Stimulated activated effector memory CD8-positive, alpha-beta T cell treated with anti-CD3 and anti-CD28 coated beads, Interleukin-12 subunit alpha, Interleukin-12 subunit beta, amount 100 ng/mL, for 72 hours (primary cell): Measurements from ENCODE around the gene NETO2.
A peak's percentile ranks its signal among the peaks of the same experiment; 100 is the strongest.

Experiments used
- ATAC-seq: fragments of 150-1000 bp; cut with Tn5 transposase; 2 replicates; pipeline ENCODE4 v1.10.0; 2021
- DNase-seq, 2 donors: peaks; one replicate each; pipeline ENCODE4 v3.0.0; 2021 to 2022; ENCODE audit warnings: low spot score in 2 of 2
- H3K27ac Mint-ChIP-seq: one replicate; pipeline ENCODE4 v1.8.0; 2022; ENCODE audit warnings: mild to moderate bottlenecking, mixed read lengths
- H3K36me3 Mint-ChIP-seq: one replicate; pipeline ENCODE4 v1.8.0; 2022; ENCODE audit warnings: mild to moderate bottlenecking, mixed read lengths
- H3K4me1 Mint-ChIP-seq: one replicate; pipeline ENCODE4 v1.8.0; 2022; ENCODE audit warnings: mixed read lengths
- H3K4me3 Mint-ChIP-seq: one replicate; pipeline ENCODE4 v1.8.0; 2022; ENCODE audit warnings: mild to moderate bottlenecking, mixed read lengths
- H3K9me3 Mint-ChIP-seq: one replicate; pipeline ENCODE4 v1.8.0; 2022; ENCODE audit warnings: mixed read lengths

NETO2 gene

GRCh38 chr16:47047524-47048203, 96.1 kb downstream of the NETO2 start:
- Mint-ChIP-seq H3K4me3 (no peak overlapping the region), H3K36me3 (peaks cover 6% of the 10 kb centered on the region), H3K4me1 (peaks cover 18% of the 10 kb centered on the region), H3K9me3 (no peaks in the 10 kb centered on the region), H3K27ac (no peak overlapping the region)
- ATAC-seq (no peak), DNase-seq (no peak)

GRCh38 chr16:47046726-47047523, 96.8 kb downstream of the NETO2 start:
- no peaks in the 10 kb centered on the region for H3K9me3 Mint-ChIP-seq
- no peak for ATAC-seq
- peaks cover 18% of the 10 kb centered on the region for H3K4me1 Mint-ChIP-seq
- H3K27ac Mint-ChIP-seq: no peak overlapping the region
- DNase-seq: no peak
- no peak overlapping the region for H3K4me3 Mint-ChIP-seq
- peaks cover 6% of the 10 kb centered on the region for H3K36me3 Mint-ChIP-seq

- Mint-ChIP-seq H3K9me3 (no peaks in the 10 kb centered on the region), H3K27ac (no peak overlapping the region), H3K36me3 (peaks cover 6% of the 10 kb centered on the region), H3K4me1 (peaks cover 18% of the 10 kb centered on the region), H3K4me3 (no peak overlapping the region)
- no peak for ATAC-seq
- DNase-seq: no peak
Measured at GRCh38 chr16:47045459-47045858, 98.3 kb downstream of the NETO2 start.

- no peak for ATAC-seq
- H3K9me3 Mint-ChIP-seq: no peaks in the 10 kb centered on the region
- DNase-seq: no peak
- H3K27ac Mint-ChIP-seq: no peak overlapping the region
- peaks cover 6% of the 10 kb centered on the region for H3K36me3 Mint-ChIP-seq
- peak overlapping the region; percentile 5 for H3K4me3 Mint-ChIP-seq
- peaks cover 18% of the 10 kb centered on the region for H3K4me1 Mint-ChIP-seq
Measured at GRCh38 chr16:47045023-47045422, 98.7 kb downstream of the NETO2 start.

- ATAC-seq (no peak), DNase-seq (no peak)
- Mint-ChIP-seq H3K27ac (no peak overlapping the region), H3K36me3 (peaks cover 6% of the 10 kb centered on the region), H3K4me1 (peaks cover 18% of the 10 kb centered on the region), H3K9me3 (no peaks in the 10 kb centered on the region), H3K4me3 (no peak overlapping the region)
Measured at GRCh38 chr16:47043970-47044684, 99.6 kb downstream of the NETO2 start.

- Mint-ChIP-seq H3K4me3 (no peak overlapping the region), H3K27ac (no peak overlapping the region), H3K36me3 (peaks cover 6% of the 10 kb centered on the region), H3K9me3 (no peaks in the 10 kb centered on the region), H3K4me1 (peaks cover 18% of the 10 kb centered on the region)
- ATAC-seq (no peak), DNase-seq (no peak)
Measured at GRCh38 chr16:47043200-47043599, 100.5 kb downstream of the NETO2 start.

- DNase-seq: peak; percentile 97
- ATAC-seq: peak; percentile 96
- no peaks in the 10 kb centered on the region for H3K4me1 Mint-ChIP-seq
- H3K4me3 Mint-ChIP-seq: peak overlapping the region; percentile 73
- no peaks in the 10 kb centered on the region for H3K9me3 Mint-ChIP-seq
- H3K27ac Mint-ChIP-seq: no peak overlapping the region
- no peaks in the 10 kb centered on the region for H3K36me3 Mint-ChIP-seq
Measured at GRCh38 chr16:47037746-47038458, 105.8 kb downstream of the NETO2 start.

GRCh38 chr16:47037396-47037745, 106.4 kb downstream of the NETO2 start:
- Mint-ChIP-seq H3K9me3 (no peaks in the 10 kb centered on the region), H3K4me3 (peak overlapping the region; percentile 73), H3K27ac (no peak overlapping the region), H3K36me3 (no peaks in the 10 kb centered on the region), H3K4me1 (no peaks in the 10 kb centered on the region)
- ATAC-seq: peak; percentile 56
- DNase-seq: no peak

GRCh38 chr16:47036201-47036600, 107.5 kb downstream of the NETO2 start:
- Mint-ChIP-seq H3K4me3 (peak overlapping the region; percentile 73), H3K27ac (no peak overlapping the region), H3K4me1 (no peaks in the 10 kb centered on the region), H3K9me3 (no peaks in the 10 kb centered on the region), H3K36me3 (no peaks in the 10 kb centered on the region)
- no peak for DNase-seq
- ATAC-seq: no peak

GRCh38 chr16:47035436-47035835, 108.3 kb downstream of the NETO2 start:
- H3K4me3 Mint-ChIP-seq: no peak overlapping the region
- ATAC-seq: no peak

GRCh38 chr16:47034455-47034854, 109.3 kb downstream of the NETO2 start:
- H3K9me3 Mint-ChIP-seq: no peaks in the 10 kb centered on the region
- H3K4me3 Mint-ChIP-seq: no peak overlapping the region

More at GRCh38 chr16:47035436-47035835, 108.3 kb downstream of the NETO2 start:
- DNase-seq: no peak
- no peaks in the 10 kb centered on the region for H3K36me3 Mint-ChIP-seq
- H3K9me3 Mint-ChIP-seq: no peaks in the 10 kb centered on the region
- no peak overlapping the region for H3K27ac Mint-ChIP-seq
- no peaks in the 10 kb centered on the region for H3K4me1 Mint-ChIP-seq

GRCh38 chr16:47033176-47033575, 110.6 kb downstream of the NETO2 start:
- ATAC-seq (no peak), DNase-seq (no peak)
- Mint-ChIP-seq H3K27ac (no peak overlapping the region), H3K4me1 (no peaks in the 10 kb centered on the region), H3K36me3 (no peaks in the 10 kb centered on the region), H3K9me3 (no peaks in the 10 kb centered on the region), H3K4me3 (no peak overlapping the region)

More at GRCh38 chr16:47034455-47034854, 109.3 kb downstream of the NETO2 start:
- Mint-ChIP-seq H3K27ac (no peak overlapping the region), H3K4me1 (no peaks in the 10 kb centered on the region), H3K36me3 (no peaks in the 10 kb centered on the region)
- ATAC-seq (no peak), DNase-seq (no peak)

GRCh38 chr16:47029724-47030123, 114.0 kb downstream of the NETO2 start:
- DNase-seq: no peak
- no peaks in the 10 kb centered on the region for H3K4me1 Mint-ChIP-seq
- H3K4me3 Mint-ChIP-seq: no peak overlapping the region
- ATAC-seq: no peak
- H3K36me3 Mint-ChIP-seq: no peaks in the 10 kb centered on the region
- no peaks in the 10 kb centered on the region for H3K9me3 Mint-ChIP-seq
- H3K27ac Mint-ChIP-seq: no peak overlapping the region

- no peak for ATAC-seq
- DNase-seq: no peak
- no peaks in the 10 kb centered on the region for H3K36me3 Mint-ChIP-seq
- H3K27ac Mint-ChIP-seq: no peak overlapping the region
- H3K9me3 Mint-ChIP-seq: no peaks in the 10 kb centered on the region
- no peak overlapping the region for H3K4me3 Mint-ChIP-seq
- no peaks in the 10 kb centered on the region for H3K4me1 Mint-ChIP-seq
Measured at GRCh38 chr16:47028767-47029377, 114.9 kb downstream of the NETO2 start.
